IMR-90 (cell line): ENCODE measurements around the gene PSMA7. TPM values are rescaled to one million over a fixed set of nuclear protein-coding genes. Genes with fewer than 3 reads are reported as not detected.
A peak's percentile ranks its signal among the peaks of the same experiment; 100 is the strongest.

Experiments
- ATAC-seq: fragments of 200-7000 bp; cut with Tn5 transposase; 2 replicates; pipeline ENCODE4 v1.9.1; 2020; ENCODE audit warnings: low read depth, mild to moderate bottlenecking, moderate library complexity
- BruUV-seq: library from RNA; stranded (reverse); fragments of 400-500 nt; replicated peaks from 2 replicates; lab custom pipeline; 2021; lab: Mats Ljungman, UMichigan
- CTCF ChIA-PET: fragments of 300-600 bp; formaldehyde crosslinking; extraction: SDS; loops from one replicate; lab custom pipeline; 2021; ENCODE audit warnings: antibody characterized with exemption; lab: Yijun Ruan, JAX
- POLR2A ChIA-PET: fragments of 300-600 bp; sonication (Branson Sonifier 250); formaldehyde crosslinking; loops from one replicate; lab custom pipeline; 2022; ENCODE audit warnings: antibody characterized with exemption; ENCODE audit not compliant: unreplicated experiment; lab: Charles Lee
- DNase-seq: peaks from one replicate; pipeline ENCODE4 v3.0.0; 2013
- H2AFZ ChIP-seq: replicated peaks from 2 replicates; pipeline ENCODE3; 2013; ENCODE audit warnings: low read length, mild to moderate bottlenecking; ENCODE audit not compliant: poor library complexity
- H2AK5ac ChIP-seq: 2 replicates; pipeline ENCODE4 v1.6.1; 2013; ENCODE audit warnings: low read depth, low read length, inconsistent platforms
- H2AK9ac ChIP-seq: replicated peaks from 2 replicates; pipeline ENCODE3; 2013; ENCODE audit warnings: mild to moderate bottlenecking, low read depth, low read length, moderate library complexity; ENCODE audit not compliant: poor library complexity
- H2BK120ac ChIP-seq: 2 replicates; pipeline ENCODE4 v1.6.1; 2013; ENCODE audit warnings: low read depth, low read length, inconsistent platforms
- H2BK15ac ChIP-seq: 3 replicates; pipeline ENCODE4 v1.6.1; 2013; ENCODE audit warnings: low read depth, low read length, inconsistent platforms
- H2BK20ac ChIP-seq: 2 replicates; pipeline ENCODE4 v1.6.1; 2013; ENCODE audit warnings: low read depth, mild to moderate bottlenecking, inconsistent platforms, low read length, moderate library complexity
- H2BK5ac ChIP-seq: 2 replicates; pipeline ENCODE4 v1.6.1; 2013; ENCODE audit warnings: mild to moderate bottlenecking, low read depth, low read length, inconsistent platforms; ENCODE audit not compliant: poor library complexity, severe bottlenecking
- H3K14ac ChIP-seq: replicated peaks from 2 replicates; pipeline ENCODE4 v1.6.1; 2013; ENCODE audit warnings: low read depth, low read length, inconsistent platforms
- H3K18ac ChIP-seq: 2 replicates; pipeline ENCODE4 v1.6.1; 2013; ENCODE audit warnings: low read depth, low read length, control low read depth
- H3K23ac ChIP-seq: 2 replicates; pipeline ENCODE4 v1.6.1; 2013; ENCODE audit warnings: low read depth, low read length, inconsistent platforms
- H3K27ac ChIP-seq: 2 replicates; pipeline ENCODE4 v1.5.1; 2013; ENCODE audit warnings: mild to moderate bottlenecking, control low read depth, low read length; ENCODE audit not compliant: insufficient read depth
- H3K27me3 ChIP-seq: 2 replicates; pipeline ENCODE4 v1.6.1; 2013; ENCODE audit warnings: low read length; ENCODE audit not compliant: control insufficient read depth, insufficient read depth
- H3K36me3 ChIP-seq: 2 replicates; pipeline ENCODE4 v1.6.1; 2013; ENCODE audit warnings: low read length, mixed read lengths; ENCODE audit not compliant: control insufficient read depth, insufficient read depth
- H3K4ac ChIP-seq: 2 replicates; pipeline ENCODE4 v1.6.1; 2013; ENCODE audit warnings: low read depth, low read length, inconsistent platforms
- H3K4me1 ChIP-seq: 2 replicates; pipeline ENCODE4 v1.6.1; 2013; ENCODE audit warnings: low read length, mixed read lengths; ENCODE audit not compliant: control insufficient read depth, insufficient read depth
- H3K4me2 ChIP-seq: 2 replicates; pipeline ENCODE4 v1.6.1; 2013; ENCODE audit warnings: low read depth, mild to moderate bottlenecking, control low read depth, low read length, moderate library complexity
- H3K4me3 ChIP-seq: 2 replicates; pipeline ENCODE4 v1.5.1; 2013; ENCODE audit warnings: low read depth, mild to moderate bottlenecking, control low read depth, low read length, moderate library complexity; ENCODE audit not compliant: insufficient read depth
- H3K56ac ChIP-seq: 2 replicates; pipeline ENCODE4 v1.6.1; 2013; ENCODE audit warnings: low read length, inconsistent platforms; ENCODE audit not compliant: insufficient read depth; ENCODE audit errors: extremely low read depth
- H3K79me1 ChIP-seq, 2 experiments: 2 replicates each; pipeline ENCODE4 v1.6.1; 2013; ENCODE audit warnings: low read length in 2 of 2, inconsistent platforms in 1 of 2, low read depth in 1 of 2
- H3K9ac ChIP-seq: 2 replicates; pipeline ENCODE4 v1.6.1; 2013; ENCODE audit warnings: low read depth, low read length, control low read depth
- H3K9me1 ChIP-seq: 2 replicates; pipeline ENCODE4 v1.6.1; 2013; ENCODE audit warnings: low read length, inconsistent platforms; ENCODE audit not compliant: insufficient read depth
- H3K9me3 ChIP-seq: 2 replicates; pipeline ENCODE4 v1.6.1; 2013; ENCODE audit warnings: low read length; ENCODE audit not compliant: control insufficient read depth, insufficient read depth
- H4K20me1 ChIP-seq: 2 replicates; pipeline ENCODE4 v1.6.1; 2013; ENCODE audit warnings: low read length, inconsistent platforms; ENCODE audit not compliant: insufficient read depth
- H4K5ac ChIP-seq: 2 replicates; pipeline ENCODE4 v1.6.1; 2013; ENCODE audit warnings: mild to moderate bottlenecking, low read depth, low read length, control low read depth
- H4K8ac ChIP-seq, 2 experiments: 2 replicates each; pipeline ENCODE4 v1.6.1; 2013; ENCODE audit warnings: low read depth in 2 of 2, low read length in 2 of 2, control low read depth in 1 of 2, inconsistent platforms in 1 of 2
- H4K91ac ChIP-seq: 2 replicates; pipeline ENCODE4 v1.6.1; 2013; ENCODE audit warnings: low read depth, low read length, inconsistent platforms; ENCODE audit not compliant: insufficient read depth
- BHLHE40 ChIP-seq: fragments of 150-350 bp; IDR thresholded peaks from 2 replicates; pipeline ENCODE4 v1.6.1; 2016; ENCODE audit warnings: mild to moderate bottlenecking, low read depth, low read length
- FOS ChIP-seq: fragments of 150-350 bp; IDR thresholded peaks from 2 replicates; pipeline ENCODE4 v1.6.1; 2016; ENCODE audit warnings: low read depth, low read length
- MAFK ChIP-seq: IDR thresholded peaks from 2 replicates; pipeline ENCODE4 v1.6.1; 2012; ENCODE audit warnings: low read depth, low read length, improper control_type of control experiment
- SMC3 ChIP-seq: fragments of 150-350 bp; IDR thresholded peaks from 2 replicates; pipeline ENCODE4 v1.6.1; 2016; ENCODE audit warnings: low read depth, mild to moderate bottlenecking, antibody characterized with exemption, low read length, moderate library complexity
- WGBS, 2 experiments: methylation state at CpG; one replicate each; pipeline versions ENCODE4 v1.1.5 to v1.1.7; 2013; ENCODE audit warnings: missing lambda C conversion rate in 2 of 2; ENCODE audit not compliant: insufficient read length in 1 of 2; ENCODE audit errors: extremely low coverage in 2 of 2; 5-methylcytosine and 5-hydroxymethylcytosine counted together
- dilution Hi-C: fragments of 300-500 bp; cut with HindIII; formaldehyde crosslinking; loops from one replicate; pipeline ENCODE4 v1.14.3; 2018; ENCODE audit warnings: low sequenced_read_pairs; ENCODE audit not compliant: unreplicated experiment
- in situ Hi-C: fragments of 300-500 bp; cut with MboI; formaldehyde crosslinking; loops from 3 replicates; pipeline ENCODE4 v1.14.3; 2019; ENCODE audit warnings: low sequenced_read_pairs, inconsistent platforms, mixed read lengths
- intact Hi-C: fragments of 100-400 bp; cut with micrococcal nuclease; formaldehyde crosslinking; loops from 2 replicates; pipeline ENCODE4 v1.10.0; 2022
- polyA plus RNA-seq, 3 experiments: library from polyadenylated mRNA; depleted of rRNA; stranded (reverse); fragments of >200 nt; gene quantifications; 2 replicates each; pipeline ENCODE4 v1.2.3, GENCODE V29; 2012; ENCODE audit warnings: low replicate concordance in 1 of 3
- total RNA-seq: library from RNA; depleted of rRNA; stranded (reverse); fragments of >200 nt; gene quantifications from 2 replicates; pipeline ENCODE4 v1.2.3, GENCODE V29; 2012
- TF ChIP-seq, protein P1 (sequence below): fragments of 150-350 bp; IDR thresholded peaks from 2 replicates; pipeline ENCODE4 v1.6.1; 2016; ENCODE audit warnings: low read depth, mild to moderate bottlenecking, low read length, moderate library complexity, borderline replicate concordance
- TF ChIP-seq, protein P2 (sequence below): fragments of 150-350 bp; IDR thresholded peaks from 2 replicates; pipeline ENCODE4 v1.6.1; 2017; ENCODE audit warnings: mild to moderate bottlenecking, antibody characterized with exemption, low read length, low read depth

Gene PSMA7
- total and polyA plus RNA-seq, 2 of the 4 experiments (the other 2 are of a cell fraction) = 417 to 458 TPM

DNA sequence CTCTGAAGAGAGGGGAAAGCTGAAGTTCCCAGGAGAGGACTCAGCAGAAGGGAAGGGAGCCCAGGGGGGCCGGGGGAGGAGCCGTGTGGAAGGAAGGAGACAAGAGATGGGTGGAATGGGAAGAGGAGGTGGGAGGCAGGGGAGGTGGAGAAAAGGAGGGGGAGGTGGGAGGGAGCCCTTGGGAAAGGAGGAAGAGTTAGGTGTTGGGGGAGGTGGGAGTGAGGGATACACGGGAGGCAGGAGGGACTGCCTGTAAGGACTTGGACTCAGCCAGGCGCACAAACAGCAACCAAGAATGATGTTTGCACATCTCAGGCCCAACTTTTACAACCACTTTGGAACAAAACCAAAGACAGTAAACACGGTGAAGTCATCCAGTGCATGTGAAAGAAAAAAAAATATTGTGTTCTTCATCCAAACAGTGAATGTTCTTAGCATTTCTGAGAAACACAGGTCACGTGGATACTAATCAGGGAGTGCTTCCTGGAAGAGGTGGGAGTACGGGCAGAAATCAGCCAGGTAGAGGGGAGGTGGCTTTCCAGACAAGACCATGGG is 38.3 kb downstream of the PSMA7 start:
- no peak overlapping the region for H2BK120ac ChIP-seq
- no peak overlapping the region for H2AK5ac ChIP-seq
- H2AK9ac ChIP-seq = no peak overlapping the region
- no peak overlapping the region for H3K4me2 ChIP-seq
- H3K27me3 ChIP-seq = peaks cover 5% of the 10 kb centered on the region
- no peaks in the 10 kb centered on the region for H3K79me1 ChIP-seq
- H2AFZ ChIP-seq = no peak overlapping the region
- H2BK5ac ChIP-seq = no peak overlapping the region
- CTCF ChIA-PET = no interaction called here
- peaks cover 2% of the 10 kb centered on the region; the same call in 1 of the 2 replicates for H3K4me1 ChIP-seq
- no peak overlapping the region for H3K56ac ChIP-seq
- no peak overlapping the region for H2BK15ac ChIP-seq
- H2BK20ac ChIP-seq = no peak overlapping the region
- no peak overlapping the region for H4K5ac ChIP-seq
- H4K91ac ChIP-seq = no peak overlapping the region
- DNase-seq (peak; percentile 46), ATAC-seq (peak; percentile 79)
- H3K36me3 ChIP-seq = no peaks in the 10 kb centered on the region
- TF ChIP-seq MAFK = no peak
- no peak for TF ChIP-seq FOS
- TF ChIP-seq, protein P1, sequence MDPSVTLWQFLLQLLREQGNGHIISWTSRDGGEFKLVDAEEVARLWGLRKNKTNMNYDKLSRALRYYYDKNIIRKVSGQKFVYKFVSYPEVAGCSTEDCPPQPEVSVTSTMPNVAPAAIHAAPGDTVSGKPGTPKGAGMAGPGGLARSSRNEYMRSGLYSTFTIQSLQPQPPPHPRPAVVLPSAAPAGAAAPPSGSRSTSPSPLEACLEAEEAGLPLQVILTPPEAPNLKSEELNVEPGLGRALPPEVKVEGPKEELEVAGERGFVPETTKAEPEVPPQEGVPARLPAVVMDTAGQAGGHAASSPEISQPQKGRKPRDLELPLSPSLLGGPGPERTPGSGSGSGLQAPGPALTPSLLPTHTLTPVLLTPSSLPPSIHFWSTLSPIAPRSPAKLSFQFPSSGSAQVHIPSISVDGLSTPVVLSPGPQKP = no peak
- no peak for TF ChIP-seq BHLHE40
- TF ChIP-seq SMC3 = no peak
- TF ChIP-seq, protein P2, sequence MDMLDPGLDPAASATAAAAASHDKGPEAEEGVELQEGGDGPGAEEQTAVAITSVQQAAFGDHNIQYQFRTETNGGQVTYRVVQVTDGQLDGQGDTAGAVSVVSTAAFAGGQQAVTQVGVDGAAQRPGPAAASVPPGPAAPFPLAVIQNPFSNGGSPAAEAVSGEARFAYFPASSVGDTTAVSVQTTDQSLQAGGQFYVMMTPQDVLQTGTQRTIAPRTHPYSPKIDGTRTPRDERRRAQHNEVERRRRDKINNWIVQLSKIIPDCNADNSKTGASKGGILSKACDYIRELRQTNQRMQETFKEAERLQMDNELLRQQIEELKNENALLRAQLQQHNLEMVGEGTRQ = peak; percentile 19; the same call in 1 of the 2 replicates
- BruUV-seq = no TSS peak
- WGBS, 2 experiments = 11% methylated on average over 3 of the region's 7 CpGs; no CpG with 5 or more reads in 1 of the 2 experiments
- no peak overlapping the region for H3K9ac ChIP-seq
- H3K18ac ChIP-seq = no peak overlapping the region
- POLR2A ChIA-PET = no interaction called here
- H3K4ac ChIP-seq = no peak overlapping the region
- no peaks in the 10 kb centered on the region for H4K20me1 ChIP-seq
- H3K27ac ChIP-seq = no peak overlapping the region
- H3K23ac ChIP-seq = no peak overlapping the region
- intact Hi-C loops = no loop called here
- no peak overlapping the region for H4K8ac ChIP-seq
- no peak overlapping the region for H3K4me3 ChIP-seq
- no peaks in the 10 kb centered on the region for H3K9me1 ChIP-seq
- in situ Hi-C loops = no loop called here
- peaks cover 48% of the 10 kb centered on the region for H3K9me3 ChIP-seq
- no peak overlapping the region for H3K14ac ChIP-seq
- dilution Hi-C loops = no loop called here
